Germinal center (tissue), 1 donor: Measurements from ENCODE around the gene ZNF439.
"Not testable (repeated sequence)": the region's sequence is repeated elsewhere in the genome, so short reads cannot be mapped to it uniquely, and the experiment has no call there.

Experiments
- DNase-seq: peaks from one replicate; pipeline ENCODE4 v3.0.0; 2012; ENCODE audit warnings: mixed read lengths, low spot score

The ZNF439 gene

DNA sequence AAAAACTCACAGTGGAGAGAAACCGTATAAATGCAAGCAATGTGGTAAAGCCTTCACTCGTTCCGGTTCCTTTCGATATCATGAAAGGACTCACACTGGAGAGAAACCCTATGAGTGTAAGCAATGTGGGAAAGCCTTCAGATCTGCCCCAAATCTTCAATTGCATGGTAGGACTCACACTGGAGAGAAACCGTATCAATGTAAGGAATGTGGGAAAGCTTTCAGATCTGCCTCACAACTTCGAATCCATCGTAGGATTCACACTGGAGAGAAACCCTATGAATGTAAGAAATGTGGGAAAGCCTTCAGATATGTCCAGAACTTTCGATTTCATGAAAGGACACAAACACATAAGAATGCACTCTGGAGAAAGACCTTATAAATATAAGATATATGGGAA is 19.7 kb downstream of the ZNF439 start:
- no peak for DNase-seq

DNA sequence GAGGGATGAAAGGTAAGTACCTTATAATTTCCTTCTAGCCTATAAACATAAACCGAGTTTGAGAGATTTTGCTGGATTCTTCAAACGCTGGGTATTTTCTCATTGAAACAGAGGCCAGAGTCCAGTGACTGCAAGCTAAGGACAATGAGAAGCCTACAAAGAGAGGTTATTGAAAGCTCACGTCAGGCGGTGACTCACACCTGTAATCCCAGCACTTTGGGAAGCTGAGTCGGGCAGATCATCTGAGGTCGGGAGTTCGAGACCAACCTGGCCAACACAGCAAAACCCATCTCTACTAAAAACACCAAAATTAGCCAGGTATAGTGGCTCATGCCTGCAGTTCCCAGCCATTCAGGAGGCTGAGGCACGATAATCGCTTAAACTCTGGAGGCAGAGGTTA is 24.1 kb downstream of the ZNF439 start:
- DNase-seq: no peak

DNA sequence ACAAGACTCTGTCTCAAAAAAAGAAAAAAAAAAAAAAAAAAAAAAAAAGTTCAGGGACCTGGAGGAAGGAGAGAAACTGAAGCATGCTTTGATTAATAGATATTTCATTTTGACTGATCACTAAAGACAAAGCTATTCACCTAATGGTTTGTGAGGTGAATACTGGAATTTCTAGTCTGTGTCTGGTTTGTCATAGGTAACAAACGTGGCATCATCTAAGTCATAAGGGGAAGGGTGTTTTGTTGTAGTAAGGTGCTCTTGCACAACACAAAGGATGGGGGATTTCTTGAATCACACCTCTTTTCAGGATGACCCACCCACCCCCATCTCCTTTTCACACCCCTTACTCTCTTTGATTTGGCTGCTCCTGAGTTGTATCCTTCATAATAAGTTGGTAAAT is 25.2 kb downstream of the ZNF439 start:
- DNase-seq: no peak

DNA sequence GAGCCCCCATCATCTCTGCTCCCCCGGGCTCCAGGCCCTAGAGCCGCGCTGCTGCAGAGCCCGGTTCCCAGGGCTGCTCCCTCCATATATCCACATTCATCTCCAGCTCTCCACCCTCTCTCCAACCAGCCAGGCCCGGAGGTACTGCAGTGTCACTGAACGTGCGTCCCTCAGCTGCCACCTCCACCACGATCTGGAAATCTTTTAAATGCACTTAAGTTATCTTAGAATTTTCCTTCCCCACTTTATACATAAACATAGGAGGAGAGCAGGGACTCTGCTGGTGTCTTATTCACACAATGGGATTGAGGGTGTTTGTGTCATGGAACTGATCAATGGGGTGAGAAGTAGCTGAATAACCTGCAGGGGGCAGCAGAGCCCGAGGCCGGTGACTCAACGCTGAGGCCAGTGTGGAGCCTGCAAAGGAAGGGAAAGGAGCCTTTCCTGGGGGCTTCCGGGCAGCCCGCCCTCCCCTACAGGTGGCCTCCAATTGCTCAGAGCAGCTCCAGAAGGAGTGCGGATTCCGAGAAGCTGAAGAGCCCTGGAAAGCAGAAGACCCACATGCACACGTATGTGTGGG is 31.3 kb downstream of the ZNF439 start:
- peak; percentile 12 for DNase-seq

DNA sequence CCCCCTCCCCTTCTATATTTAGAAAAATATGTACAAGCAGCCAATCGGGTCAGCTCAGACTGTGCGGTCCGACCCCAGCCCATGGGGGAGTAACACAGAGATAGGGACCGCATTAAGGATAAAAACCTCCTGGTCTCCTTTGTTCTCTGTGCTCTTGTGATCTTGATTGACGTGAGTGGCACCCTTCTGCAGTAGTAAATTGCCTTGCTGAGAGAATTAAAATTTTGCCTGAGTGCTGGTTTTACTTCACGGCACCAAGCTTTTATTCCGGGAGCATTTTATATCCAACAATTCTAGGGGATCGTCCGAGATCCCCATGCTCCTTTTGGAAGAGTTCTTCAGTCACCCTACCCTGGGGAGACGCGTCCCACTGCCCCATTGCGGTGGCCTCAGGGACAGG is 32.1 kb downstream of the ZNF439 start:
- DNase-seq: no peak

DNA sequence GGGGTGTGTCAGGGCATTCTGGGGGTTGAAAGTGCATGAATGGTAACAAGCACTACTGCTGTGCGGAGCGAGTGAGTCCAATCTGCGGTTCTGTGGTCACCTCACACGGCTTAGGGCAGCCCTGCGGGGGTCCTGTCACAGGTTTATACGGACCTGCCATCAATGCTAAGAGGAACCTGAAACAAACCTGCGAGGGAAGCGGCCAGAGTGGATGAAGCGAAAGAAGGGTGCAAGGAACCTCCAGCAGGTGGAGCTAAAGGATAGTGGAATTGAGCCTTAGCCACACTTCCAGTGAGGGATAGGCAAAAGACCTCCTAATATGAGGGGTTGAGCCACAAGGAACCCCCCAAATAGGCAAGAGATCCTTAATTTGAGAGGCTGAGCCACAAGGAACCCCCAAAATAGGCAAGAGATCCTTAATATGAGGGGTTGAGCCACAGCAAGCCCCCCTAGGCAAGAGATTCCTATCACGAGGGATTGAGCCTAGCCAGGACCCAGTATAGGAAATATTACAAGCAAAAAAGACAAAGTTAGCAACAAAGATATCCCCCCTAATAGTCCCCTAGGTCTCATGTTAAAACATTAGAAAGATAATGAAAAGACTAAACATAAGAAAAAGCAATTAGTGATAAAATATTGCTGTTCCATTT is 32.8 kb downstream of the ZNF439 start:
- peak; percentile 74 for DNase-seq

DNA sequence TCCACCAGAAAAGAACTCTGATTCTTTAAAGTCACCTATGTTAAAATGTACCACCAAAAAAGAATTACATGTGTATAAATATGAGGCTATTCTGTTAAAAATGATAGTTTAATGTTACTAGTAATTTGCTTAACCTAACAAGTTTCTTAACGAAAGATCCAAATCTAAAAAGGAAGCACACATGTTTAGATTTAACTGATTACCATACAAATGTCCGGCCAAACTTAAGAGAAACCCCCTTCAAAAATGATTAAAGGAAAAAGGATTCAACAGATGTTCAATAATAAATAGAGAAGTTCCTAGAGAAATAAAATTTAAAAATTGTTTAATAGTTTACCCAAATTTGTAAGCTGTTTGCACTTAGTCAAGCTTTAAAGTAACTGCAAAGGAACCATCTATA is 34.1 kb downstream of the ZNF439 start:
- DNase-seq: no peak

DNA sequence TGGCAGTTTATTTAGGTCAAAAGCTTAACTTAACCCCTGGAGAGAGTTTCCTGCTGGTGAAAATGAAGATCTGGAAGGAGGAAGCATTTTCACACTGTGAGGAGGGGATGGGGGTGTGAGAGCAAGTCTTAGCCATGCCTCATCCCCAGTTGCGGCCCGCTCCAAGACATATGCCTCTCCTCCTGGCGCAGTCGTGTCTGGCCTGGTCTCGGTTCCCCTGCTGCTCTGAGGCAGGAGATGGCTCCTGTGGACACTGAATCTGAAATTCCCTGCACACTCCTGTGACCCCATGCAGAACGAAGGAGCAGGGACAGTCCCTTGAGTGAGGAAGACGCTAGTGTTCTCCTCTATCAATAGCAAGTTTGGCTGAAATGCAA is 38.7 kb downstream of the ZNF439 start:
- no peak for DNase-seq

DNA sequence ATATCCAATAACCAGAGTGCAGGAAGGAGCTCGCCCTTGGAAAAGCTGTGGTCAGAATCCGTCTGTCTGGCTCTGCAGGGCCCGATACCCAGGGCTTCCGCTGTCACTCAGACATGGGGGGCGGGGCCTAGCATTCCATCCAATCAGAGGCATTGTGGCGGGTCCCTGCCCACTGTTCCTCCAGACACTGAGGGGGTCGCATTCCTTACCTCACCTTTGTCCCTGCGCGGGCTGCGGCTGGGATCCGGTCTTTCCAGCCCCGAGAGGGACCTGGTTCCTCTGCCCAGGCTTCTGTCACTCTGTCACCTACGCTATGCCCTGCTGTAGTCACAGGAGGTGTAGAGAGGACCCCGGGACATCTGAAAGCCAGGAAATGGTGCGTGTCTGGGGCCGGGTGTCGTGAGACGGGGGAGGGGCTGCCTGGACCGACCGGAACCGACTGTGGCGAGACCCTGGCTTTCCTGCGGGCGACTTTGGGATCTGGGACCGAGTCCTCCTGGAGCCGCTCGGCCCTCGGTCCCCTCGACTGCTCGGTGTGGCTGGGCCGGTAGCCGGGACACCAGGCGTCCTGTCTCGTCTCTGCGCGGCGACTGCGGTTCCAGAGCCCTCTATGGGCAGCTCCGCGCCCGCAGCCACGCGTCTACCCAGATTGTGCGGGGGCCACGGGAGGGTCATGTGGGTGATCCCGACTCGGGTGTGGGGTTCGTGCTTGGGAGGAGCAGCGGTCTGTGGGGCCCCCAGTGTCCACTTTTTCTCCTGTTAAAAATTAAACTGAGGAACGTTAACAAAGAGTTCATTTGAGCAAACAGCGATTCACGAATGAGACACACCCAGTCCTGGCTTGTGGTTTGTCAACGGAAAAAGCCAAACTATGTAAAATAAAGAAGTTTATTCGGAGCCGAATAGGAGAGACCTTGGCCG is 39.3 kb downstream of the ZNF439 start, which contains the start of gene ZNF69:
Gene ZNF69, plus strand, starts transcription at position 172 of the 921 bp plus-strand sequence. Its CDS starts 142 bp downstream, at position 314.
- DNase-seq: peak; percentile 83

DNA sequence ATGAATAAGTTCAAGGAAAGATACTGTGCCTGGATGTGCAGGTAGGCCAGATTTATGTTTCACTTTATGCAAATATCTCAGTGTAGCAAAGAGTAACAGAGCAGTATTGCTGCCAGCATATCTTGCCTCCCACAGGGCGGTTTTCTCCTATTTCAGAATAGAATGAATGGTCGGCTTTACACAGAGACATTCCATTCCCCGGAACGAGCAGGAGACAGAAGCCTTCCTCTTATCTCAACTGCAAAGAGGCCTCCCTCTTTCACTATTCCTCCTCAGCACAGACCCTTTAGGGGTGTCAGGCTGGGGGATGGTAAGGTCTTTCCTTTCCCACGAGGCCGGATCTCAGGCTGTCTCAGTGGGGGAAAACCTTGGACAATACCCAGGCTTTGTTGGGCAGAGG is 41.4 kb downstream of the ZNF439 start:
- not testable (repeated sequence) for DNase-seq

DNA sequence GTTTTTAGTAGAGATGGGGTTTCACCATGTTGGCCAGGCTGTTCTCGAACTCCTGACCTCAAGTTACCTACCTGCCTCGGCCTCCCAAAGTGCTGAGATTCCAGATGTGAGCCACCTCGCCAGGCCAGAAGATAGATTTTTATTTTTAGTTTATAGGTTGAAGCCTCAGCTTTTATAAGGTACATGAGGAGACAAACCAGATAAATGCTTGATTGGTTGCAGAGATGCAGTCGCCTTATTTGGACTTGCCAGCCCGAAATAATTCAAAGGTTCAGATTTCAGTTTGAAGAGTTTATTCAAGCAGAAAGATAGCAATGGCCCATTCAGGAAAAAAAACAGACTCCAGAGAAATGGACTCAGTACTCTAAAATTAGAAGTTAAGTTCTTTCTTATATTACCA is 42.1 kb downstream of the ZNF439 start:
- no peak for DNase-seq

DNA sequence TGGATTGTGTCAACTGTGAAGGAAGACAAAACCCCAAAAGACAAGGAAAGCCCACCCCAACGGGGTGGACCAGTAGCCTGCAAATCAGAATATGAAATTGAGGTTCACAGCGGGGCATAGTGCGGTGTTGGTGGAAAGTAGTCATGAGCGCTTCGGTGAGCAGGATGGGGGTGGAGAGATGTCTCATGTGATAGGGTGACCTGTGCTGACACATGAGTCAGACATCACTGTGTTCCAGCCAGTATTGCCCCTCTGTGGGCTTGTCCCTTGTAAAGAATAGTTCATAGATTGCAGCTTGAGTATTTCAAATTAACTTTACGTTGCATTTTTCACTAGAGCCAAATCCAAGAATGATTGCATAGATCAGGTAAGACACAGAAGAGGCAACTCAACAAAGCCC is 46.3 kb downstream of the ZNF439 start:
- no peak for DNase-seq

DNA sequence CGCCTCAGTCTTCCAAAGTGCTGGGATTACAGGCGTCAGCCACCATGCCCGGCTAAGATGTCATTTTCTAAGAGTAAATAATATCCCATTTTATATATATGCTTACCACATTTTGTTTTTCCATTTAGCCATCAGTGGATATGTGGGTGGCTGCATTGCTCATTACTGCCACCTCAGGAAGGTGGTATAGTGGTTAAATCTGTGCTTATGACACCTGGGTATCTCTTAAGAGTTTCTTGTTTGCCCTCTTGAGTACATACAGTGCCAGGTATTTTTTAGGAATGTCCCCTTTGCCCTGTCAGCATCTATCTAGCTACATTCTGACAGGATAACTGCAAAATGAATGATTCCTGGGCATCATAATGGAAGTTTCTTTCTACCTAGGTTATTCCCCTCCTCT is 53.7 kb downstream of the ZNF439 start:
- DNase-seq: no peak

DNA sequence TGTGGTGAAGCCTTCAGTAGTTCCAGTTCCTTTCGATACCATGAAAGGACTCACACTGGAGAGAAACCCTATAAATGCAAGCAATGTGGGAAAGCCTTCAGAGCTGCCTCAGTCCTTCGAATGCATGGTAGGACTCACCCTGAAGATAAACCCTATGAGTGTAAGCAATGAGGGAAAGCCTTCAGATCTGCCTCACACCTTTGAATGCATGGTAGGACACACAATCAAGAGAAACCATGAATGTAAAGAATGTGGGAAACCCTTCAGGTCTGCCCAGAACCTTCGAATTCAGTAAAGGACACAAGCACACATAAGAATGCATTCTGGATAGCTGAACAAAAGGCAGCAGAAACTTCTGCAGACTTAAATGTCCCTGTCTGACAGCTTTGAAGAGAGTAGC is 57.4 kb downstream of the ZNF439 start:
- DNase-seq: no peak

DNA sequence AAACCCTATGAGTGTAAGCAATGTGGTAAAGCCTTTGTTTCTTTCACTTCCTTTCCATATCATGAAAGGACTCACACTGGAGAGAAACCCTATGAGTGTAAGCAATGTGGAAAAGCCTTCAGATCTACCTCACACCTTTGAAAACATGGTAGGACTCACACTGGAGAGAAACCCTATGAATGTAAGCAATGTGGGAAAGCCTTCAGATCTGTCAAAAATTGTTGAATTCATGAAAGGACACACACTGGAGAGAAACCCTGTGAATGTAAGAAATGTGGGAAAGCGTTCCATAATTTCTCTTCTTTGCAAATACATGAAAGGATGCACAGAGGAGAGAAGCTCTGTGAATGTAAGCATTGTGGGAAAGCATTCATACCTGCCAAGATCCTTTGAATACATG is 63.4 kb downstream of the ZNF439 start:
- not testable (repeated sequence) for DNase-seq

DNA sequence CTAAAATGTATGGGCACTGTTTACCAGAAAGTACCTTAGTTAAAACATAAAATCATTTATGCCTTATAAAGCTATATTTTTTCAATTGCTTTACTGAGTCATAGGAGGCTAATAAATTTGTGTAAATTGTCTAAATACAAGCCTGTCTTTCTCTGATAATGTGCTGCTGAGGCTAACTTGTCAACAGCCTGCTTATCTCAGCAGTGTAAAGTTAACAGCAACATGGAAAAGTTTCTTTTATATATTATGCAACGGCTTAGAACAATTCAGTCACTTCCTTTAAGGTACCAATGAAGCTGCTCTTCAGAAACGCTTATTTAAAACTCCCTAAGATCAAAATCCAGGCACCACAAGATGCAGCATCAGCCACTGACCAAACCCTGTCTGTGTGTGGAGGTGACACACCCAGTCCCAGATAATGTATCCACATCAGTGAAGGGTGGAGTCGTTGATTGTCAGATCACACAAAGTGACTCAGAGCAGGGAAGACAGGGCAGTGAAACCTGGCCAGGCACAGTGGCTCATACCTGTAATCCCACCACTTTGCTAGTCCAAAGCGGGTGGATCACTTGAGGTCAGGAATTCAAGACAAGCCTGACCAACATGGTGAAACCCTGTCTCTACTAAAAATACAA is 66.0 kb downstream of the ZNF439 start:
- DNase-seq: not testable (repeated sequence)
